Breast epithelium (tissue), 3 donors: ENCODE results near the gene OLFML2B.

Experiments
- POLR2A ChIP-seq: fragments of 450-650 bp; IDR thresholded peaks from one replicate; pipeline ENCODE4 v1.6.1; 2016; ENCODE audit warnings: antibody characterized with exemption, mild to moderate bottlenecking, moderate library complexity
- POLR2AphosphoS5 ChIP-seq, 3 donors: sonication (generic); formaldehyde crosslinking; IDR thresholded peaks; one replicate each; pipeline ENCODE4 v1.6.1; 2017; ENCODE audit warnings: antibody characterized with exemption in 3 of 3
- TF ChIP-seq, protein P1 (sequence below), 3 donors: fragments of 450-650 bp; IDR thresholded peaks; one replicate each; pipeline ENCODE4 v1.5.1; 2016 to 2017; ENCODE audit warnings: antibody characterized with exemption in 3 of 3, mild to moderate bottlenecking in 3 of 3, moderate library complexity in 3 of 3

DNA sequence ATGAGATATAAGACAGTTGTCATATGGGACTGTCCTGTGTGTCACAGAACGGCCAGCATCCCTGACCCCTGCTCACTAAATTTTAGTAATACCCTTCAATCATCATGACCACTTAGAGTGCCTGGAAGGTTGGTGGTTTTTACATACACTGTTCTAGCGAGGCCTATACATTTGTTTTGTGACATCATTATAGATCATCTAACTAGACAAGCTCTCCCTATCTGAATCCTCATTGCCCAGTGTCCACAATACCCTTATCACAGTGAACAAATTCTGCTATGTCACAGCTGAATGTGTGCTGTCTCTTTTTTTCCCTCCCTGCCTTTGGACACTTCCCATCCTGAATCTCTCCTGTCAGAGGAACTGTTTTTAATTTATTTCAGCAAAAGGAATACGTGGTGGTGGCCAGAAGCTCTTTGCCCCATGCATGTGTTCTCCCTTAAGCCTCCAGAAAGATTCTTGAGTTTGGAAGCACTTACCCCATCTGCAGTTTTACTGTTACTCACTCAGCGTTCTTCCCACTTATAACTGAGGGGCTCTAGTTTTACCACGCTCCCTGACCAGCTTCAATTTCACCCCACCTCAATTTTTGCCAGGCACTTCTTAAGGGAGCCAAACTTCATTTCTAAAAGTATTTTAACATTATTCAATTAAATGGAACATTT lies 70.3 kb downstream of the OLFML2B start:
- TF ChIP-seq, protein P1, sequence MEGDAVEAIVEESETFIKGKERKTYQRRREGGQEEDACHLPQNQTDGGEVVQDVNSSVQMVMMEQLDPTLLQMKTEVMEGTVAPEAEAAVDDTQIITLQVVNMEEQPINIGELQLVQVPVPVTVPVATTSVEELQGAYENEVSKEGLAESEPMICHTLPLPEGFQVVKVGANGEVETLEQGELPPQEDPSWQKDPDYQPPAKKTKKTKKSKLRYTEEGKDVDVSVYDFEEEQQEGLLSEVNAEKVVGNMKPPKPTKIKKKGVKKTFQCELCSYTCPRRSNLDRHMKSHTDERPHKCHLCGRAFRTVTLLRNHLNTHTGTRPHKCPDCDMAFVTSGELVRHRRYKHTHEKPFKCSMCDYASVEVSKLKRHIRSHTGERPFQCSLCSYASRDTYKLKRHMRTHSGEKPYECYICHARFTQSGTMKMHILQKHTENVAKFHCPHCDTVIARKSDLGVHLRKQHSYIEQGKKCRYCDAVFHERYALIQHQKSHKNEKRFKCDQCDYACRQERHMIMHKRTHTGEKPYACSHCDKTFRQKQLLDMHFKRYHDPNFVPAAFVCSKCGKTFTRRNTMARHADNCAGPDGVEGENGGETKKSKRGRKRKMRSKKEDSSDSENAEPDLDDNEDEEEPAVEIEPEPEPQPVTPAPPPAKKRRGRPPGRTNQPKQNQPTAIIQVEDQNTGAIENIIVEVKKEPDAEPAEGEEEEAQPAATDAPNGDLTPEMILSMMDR (IDR thresholded peaks at IDR 0.05): no peak
- no peak for TF ChIP-seq POLR2A
- TF ChIP-seq POLR2AphosphoS5 (IDR thresholded peaks at IDR 0.05): no peak
